Peyer's patch (tissue), 4 donors: Measurements from ENCODE around the gene RAP1GAP.

ENCODE experiments used
- CTCF ChIP-seq, 6 experiments: fragments of 450-650 bp in 4 of 6; fragments of 200-600 bp in 2 of 6; sonication (generic) in 1 of 6; IDR thresholded peaks; one replicate each; pipeline ENCODE4 v1.5.1; 2017 to 2019; ENCODE audit warnings: antibody characterized with exemption in 6 of 6, mild to moderate bottlenecking in 3 of 6, moderate library complexity in 1 of 6
- POLR2A ChIP-seq, 2 donors: fragments of 450-650 bp; IDR thresholded peaks; one replicate each; pipeline ENCODE4 v1.5.1; 2017; ENCODE audit warnings: antibody characterized with exemption in 2 of 2, mild to moderate bottlenecking in 2 of 2, moderate library complexity in 2 of 2

DNA sequence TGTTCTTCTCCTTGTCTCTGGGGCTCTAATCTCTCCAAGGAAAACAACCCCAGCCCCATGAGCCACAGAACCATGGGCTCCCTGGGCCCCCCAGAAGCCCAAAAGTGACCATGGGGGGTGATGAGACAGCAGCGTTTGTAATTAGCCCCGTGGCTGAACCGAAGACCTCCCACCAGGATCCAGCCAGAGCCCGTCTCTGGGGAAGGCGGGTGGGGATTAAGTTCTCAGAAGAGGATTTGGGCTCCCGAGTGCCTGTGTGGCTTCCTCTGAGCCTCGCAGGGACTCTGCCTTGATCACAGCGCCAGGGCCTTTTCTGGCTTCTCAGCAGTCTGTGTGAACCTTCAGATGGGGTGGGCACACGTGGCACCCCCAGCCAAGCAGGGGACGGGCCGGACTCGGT, 82.9 kb downstream of the RAP1GAP start:
- TF ChIP-seq CTCF (IDR thresholded peaks at IDR 0.05) = no peak
- TF ChIP-seq POLR2A (IDR thresholded peaks at IDR 0.05) = no peak
